LNCaP clone FGC (cell line): ENCODE data around the gene PCDHA1.

ENCODE experiments used
- DNase-seq: peaks from one replicate; pipeline ENCODE4 v3.0.0-alpha.2; 2011; ENCODE audit warnings: low read depth
- H3K4me3 ChIP-seq: 2 replicates; pipeline ENCODE4 v1.5.1; 2011; ENCODE audit warnings: mild to moderate bottlenecking, low read depth, low read length, control low read depth
- TF ChIP-seq, protein P1 (sequence below): IDR thresholded peaks from 2 replicates; pipeline ENCODE4 v1.5.1; 2012; ENCODE audit warnings: mild to moderate bottlenecking; ENCODE audit not compliant: control insufficient read depth, insufficient read depth; ENCODE audit errors: extremely low read depth

PCDHA1 gene

DNA sequence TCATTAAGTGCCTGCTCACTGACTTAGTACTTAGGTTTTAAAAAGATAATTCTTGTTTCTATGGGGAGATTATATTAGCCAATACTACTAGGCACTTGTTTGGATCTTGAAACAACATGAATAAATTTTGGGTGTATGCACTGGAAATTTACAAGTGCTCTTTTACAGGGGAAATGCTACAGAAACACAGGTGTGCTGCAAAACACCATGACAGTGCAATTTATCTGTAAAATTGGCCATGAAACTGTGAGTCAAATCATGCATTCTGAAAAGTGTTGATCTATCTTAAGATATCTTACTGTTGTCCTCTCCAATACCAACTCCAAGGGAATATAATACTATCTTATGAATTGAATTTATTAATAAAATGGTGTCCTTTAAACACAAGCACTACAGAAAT lies 253.1 kb downstream of the PCDHA1 start:
- TF ChIP-seq, protein P1, sequence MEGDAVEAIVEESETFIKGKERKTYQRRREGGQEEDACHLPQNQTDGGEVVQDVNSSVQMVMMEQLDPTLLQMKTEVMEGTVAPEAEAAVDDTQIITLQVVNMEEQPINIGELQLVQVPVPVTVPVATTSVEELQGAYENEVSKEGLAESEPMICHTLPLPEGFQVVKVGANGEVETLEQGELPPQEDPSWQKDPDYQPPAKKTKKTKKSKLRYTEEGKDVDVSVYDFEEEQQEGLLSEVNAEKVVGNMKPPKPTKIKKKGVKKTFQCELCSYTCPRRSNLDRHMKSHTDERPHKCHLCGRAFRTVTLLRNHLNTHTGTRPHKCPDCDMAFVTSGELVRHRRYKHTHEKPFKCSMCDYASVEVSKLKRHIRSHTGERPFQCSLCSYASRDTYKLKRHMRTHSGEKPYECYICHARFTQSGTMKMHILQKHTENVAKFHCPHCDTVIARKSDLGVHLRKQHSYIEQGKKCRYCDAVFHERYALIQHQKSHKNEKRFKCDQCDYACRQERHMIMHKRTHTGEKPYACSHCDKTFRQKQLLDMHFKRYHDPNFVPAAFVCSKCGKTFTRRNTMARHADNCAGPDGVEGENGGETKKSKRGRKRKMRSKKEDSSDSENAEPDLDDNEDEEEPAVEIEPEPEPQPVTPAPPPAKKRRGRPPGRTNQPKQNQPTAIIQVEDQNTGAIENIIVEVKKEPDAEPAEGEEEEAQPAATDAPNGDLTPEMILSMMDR, result no peak
- no peak overlapping the region for H3K4me3 ChIP-seq
- no peak for DNase-seq

DNA sequence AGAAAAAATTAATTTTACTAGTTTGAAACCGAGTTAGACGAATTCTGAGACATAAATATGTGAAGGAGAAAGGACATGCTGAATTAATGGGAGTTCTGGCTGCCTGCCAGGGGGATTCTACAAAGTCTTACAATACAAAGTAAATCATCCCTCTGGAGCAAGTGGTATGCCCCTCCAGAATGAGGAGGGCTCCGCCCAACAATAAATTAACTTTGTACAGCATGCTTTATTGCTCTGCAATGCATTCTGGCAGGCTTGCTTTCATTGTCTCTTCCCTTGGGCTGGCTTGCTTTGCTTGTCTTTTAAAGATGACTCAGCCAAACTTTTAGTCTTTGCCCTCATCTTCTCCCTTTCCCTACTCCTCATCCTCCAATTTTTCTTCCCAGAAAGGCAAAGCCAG lies 253.6 kb downstream of the PCDHA1 start:
- TF ChIP-seq, protein P1, result no peak
- H3K4me3 ChIP-seq, result no peak overlapping the region
- DNase-seq, result no peak

DNA sequence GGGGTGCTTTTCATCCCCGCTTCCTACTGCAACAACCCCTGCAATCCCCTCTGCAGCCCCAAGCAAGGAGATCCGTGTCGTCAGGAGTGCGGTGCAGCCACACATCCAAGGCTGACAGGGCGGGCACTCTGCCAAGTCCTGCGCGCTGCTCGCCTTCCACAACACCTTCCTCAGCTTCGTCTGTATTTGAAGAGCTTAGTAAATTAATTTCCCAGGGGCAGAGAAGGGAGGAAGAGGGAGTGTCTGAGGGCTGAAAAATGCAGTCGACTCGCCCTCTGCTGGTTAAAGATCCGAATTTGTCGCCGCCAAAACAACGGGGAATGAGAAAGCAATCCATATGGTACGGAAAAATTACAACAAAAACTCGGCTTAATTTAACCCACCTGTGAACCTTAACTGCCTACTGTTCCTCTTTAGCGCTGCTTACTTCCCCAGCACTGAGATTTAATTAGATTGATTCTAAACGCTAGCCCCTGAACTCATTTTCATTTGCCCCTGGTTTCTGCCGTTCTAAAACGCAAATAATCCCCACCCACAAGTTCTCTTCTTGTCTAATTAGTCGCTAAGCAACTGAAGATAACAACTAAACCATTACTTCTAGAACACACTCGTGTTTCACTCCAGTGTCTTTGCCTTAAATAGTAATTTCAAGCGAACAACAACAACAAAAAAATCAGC lies 254.3 kb downstream of the PCDHA1 start:
- no peak overlapping the region for H3K4me3 ChIP-seq
- DNase-seq, result no peak
- TF ChIP-seq, protein P1, result peak; percentile 25; the same call in 1 of the 2 replicates

DNA sequence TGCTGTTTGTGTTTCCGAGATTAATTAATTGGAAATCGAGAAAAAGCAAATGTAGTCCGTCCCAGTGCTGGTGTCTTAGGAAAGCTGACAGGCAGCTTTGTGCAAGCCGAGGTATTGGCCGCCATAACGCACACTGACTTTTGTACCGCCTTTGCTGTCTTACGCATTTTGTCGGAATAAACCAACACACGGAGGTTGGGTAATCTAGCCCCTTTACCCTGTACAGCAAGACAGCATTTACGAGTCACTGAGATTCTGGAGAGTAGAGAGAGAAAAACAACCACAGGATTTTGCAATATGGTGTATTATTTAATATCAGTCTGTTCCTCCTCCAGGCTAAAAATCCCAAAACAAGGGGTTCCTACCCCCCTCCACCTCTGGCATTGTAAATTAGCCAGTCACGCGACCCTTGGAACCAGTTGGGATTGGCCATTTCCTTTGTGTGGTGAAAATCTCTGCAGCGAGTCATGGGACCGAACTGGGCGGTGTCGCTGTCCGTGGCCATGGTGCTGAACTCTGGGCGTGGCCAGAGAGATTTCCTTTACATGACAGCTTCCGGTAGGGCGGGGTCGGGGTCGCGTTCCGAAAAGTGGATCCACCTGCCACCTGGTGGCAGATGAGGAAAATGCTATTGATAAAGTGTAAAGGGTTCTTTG lies 255.0 kb downstream of the PCDHA1 start:
- no peak overlapping the region for H3K4me3 ChIP-seq
- TF ChIP-seq, protein P1, result peak; percentile 83
- DNase-seq, result peak; percentile 50

DNA sequence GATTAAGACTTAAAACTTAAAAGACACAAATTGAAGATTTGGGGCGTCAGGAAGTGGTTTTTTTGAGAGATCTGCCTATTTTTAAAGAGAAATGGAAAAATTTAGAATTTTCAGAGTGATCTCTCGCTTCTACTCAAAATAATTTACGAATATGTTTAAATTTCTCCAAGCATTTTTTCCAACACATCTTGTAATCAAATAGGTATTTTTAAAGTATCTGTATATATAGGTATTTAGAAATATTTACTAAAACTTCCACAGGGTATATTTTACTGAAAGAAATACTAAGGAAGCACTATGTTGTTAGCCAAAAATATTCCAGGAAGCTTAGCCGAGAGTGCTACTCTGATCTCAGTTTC lies 255.5 kb downstream of the PCDHA1 start:
- H3K4me3 ChIP-seq, result no peak overlapping the region
- TF ChIP-seq, protein P1, result no peak

DNA sequence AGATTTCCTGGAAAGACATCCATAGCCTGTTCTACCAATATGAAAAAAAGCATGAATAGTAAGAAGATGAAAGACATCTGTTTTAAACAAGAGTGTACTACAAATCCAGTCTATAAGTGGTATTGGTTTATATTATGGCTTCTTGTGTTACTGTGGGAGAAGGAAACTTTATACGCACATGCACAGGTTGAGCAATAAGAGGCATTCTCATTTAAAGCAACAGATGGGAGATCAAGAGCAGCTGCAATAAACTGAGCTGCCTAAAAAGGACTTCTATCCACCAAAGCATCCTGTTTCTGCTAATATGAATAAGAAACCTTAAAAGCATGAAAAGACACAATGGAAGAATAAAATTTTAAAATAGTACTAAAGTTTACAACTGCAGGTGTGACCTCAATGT lies 256.6 kb downstream of the PCDHA1 start:
- no peak overlapping the region for H3K4me3 ChIP-seq
- no peak for DNase-seq
- TF ChIP-seq, protein P1, result no peak

More for the DNA sequence above, 255.5 kb downstream of the PCDHA1 start:
- DNase-seq, result no peak
